HEK293 (cell line): ENCODE data around the gene NCKAP5L.

Experiments
- GLIS2 ChIP-seq: fragments of 450-650 bp; formaldehyde crosslinking; IDR thresholded peaks from 2 replicates; pipeline ENCODE4 v1.5.1; 2016; ENCODE audit warnings: missing biosample characterization, missing genetic modification characterization
- PRDM1 ChIP-seq: fragments of 450-650 bp; formaldehyde crosslinking; IDR thresholded peaks from 2 replicates; pipeline ENCODE4; 2016; ENCODE audit warnings: missing biosample characterization, missing genetic modification characterization
- ZBTB17 ChIP-seq: fragments of 450-650 bp; formaldehyde crosslinking; IDR thresholded peaks from 2 replicates; pipeline ENCODE4 v1.5.1; 2016; ENCODE audit warnings: missing biosample characterization, missing genetic modification characterization
- ZNF23 ChIP-seq: fragments of 450-650 bp; formaldehyde crosslinking; IDR thresholded peaks from 2 replicates; pipeline ENCODE4 v1.5.1; 2016; ENCODE audit warnings: missing biosample characterization, missing genetic modification characterization, borderline replicate concordance
- TF ChIP-seq, protein P1 (sequence below): fragments of 450-650 bp; formaldehyde crosslinking; IDR thresholded peaks from 2 replicates; pipeline ENCODE4 v1.5.1; 2016; ENCODE audit warnings: missing biosample characterization, missing genetic modification characterization
- TF ChIP-seq, protein P2 (sequence below): fragments of 450-650 bp; formaldehyde crosslinking; IDR thresholded peaks from 2 replicates; pipeline ENCODE4 v1.5.1; 2016; ENCODE audit warnings: missing biosample characterization, missing genetic modification characterization

DNA sequence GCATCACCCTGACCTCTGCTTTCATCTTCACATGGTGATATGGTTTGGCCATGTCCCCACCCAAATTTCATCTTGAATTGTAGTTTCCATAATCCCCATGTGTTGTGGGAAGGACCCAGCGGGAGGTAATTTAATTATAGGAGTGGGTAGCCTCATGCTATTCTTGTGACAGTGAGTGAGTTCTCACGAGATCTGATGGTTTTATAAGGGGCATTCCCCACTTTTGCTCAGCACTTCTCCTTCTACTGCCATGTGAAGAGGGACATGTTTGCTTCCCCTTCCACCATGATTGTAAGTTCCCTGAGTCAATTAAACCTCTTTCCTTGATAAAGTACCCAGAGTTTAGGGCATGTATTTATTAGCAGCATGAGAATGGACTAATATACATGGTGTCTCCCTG, 48.6 kb downstream of the NCKAP5L start:
- TF ChIP-seq, protein P1, sequence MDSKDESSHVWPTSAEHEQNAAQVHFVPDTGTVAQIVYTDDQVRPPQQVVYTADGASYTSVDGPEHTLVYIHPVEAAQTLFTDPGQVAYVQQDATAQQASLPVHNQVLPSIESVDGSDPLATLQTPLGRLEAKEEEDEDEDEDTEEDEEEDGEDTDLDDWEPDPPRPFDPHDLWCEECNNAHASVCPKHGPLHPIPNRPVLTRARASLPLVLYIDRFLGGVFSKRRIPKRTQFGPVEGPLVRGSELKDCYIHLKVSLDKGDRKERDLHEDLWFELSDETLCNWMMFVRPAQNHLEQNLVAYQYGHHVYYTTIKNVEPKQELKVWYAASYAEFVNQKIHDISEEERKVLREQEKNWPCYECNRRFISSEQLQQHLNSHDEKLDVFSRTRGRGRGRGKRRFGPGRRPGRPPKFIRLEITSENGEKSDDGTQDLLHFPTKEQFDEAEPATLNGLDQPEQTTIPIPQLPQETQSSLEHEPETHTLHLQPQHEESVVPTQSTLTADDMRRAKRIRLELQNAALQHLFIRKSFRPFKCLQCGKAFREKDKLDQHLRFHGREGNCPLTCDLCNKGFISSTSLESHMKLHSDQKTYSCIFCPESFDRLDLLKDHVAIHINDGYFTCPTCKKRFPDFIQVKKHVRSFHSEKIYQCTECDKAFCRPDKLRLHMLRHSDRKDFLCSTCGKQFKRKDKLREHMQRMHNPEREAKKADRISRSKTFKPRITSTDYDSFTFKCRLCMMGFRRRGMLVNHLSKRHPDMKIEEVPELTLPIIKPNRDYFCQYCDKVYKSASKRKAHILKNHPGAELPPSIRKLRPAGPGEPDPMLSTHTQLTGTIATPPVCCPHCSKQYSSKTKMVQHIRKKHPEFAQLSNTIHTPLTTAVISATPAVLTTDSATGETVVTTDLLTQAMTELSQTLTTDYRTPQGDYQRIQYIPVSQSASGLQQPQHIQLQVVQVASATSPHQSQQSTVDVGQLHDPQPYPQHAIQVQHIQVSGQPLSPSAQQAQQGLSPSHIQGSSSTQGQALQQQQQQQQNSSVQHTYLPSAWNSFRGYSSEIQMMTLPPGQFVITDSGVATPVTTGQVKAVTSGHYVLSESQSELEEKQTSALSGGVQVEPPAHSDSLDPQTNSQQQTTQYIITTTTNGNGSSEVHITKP (tag by site-specific recombination), result no peak
- no peak for TF ChIP-seq ZNF23 (tag by site-specific recombination)
- no peak for TF ChIP-seq ZBTB17 (tag by site-specific recombination)
- TF ChIP-seq, protein P2, sequence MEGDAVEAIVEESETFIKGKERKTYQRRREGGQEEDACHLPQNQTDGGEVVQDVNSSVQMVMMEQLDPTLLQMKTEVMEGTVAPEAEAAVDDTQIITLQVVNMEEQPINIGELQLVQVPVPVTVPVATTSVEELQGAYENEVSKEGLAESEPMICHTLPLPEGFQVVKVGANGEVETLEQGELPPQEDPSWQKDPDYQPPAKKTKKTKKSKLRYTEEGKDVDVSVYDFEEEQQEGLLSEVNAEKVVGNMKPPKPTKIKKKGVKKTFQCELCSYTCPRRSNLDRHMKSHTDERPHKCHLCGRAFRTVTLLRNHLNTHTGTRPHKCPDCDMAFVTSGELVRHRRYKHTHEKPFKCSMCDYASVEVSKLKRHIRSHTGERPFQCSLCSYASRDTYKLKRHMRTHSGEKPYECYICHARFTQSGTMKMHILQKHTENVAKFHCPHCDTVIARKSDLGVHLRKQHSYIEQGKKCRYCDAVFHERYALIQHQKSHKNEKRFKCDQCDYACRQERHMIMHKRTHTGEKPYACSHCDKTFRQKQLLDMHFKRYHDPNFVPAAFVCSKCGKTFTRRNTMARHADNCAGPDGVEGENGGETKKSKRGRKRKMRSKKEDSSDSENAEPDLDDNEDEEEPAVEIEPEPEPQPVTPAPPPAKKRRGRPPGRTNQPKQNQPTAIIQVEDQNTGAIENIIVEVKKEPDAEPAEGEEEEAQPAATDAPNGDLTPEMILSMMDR (tag by site-specific recombination), result no peak
- no peak for TF ChIP-seq GLIS2
- no peak for TF ChIP-seq PRDM1 (tag by site-specific recombination)
